ENCODE results near the gene CDKAL1. TPM values are rescaled to one million over a fixed set of nuclear protein-coding genes. Genes with fewer than 3 reads are reported as not detected.
"Not testable (repeated sequence)": the region's sequence is repeated elsewhere in the genome, so short reads cannot be mapped to it uniquely, and the experiment has no call there.

Gene CDKAL1
- total RNA-seq, 1 experiment from 2014 or later, result 6.5 TPM

DNA sequence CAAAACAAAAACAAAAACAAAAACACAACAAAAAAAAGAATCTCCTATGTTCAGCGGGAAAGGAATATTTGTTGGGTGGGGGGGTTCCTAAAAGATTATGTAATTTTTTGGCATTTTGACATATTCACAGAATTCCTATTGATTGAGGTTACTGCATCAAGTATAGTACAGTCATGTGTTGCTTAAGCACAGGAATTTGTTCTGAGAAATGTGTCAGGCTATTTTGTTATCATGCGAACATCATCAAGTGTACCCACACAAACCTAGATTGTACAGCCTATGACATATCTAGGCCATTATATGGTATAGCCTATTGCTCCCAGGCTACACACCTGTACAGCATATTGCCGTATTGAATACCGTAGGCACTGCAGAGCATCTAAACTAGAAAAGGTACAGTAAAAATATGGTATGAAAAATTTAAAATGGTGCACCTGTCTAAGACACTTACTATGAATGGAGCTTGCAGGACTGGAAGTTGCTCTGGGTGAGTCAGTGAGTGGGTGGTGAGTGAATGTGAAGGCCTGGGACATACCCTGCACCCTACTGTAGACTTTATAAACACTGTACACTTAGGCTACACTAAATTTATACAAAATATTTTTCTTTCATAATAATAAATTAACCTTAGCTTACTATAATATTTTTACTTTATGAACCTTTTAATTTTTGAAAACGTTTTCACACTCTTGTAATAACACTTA, 110.6 kb downstream of the CDKAL1 start:
- peak; percentile 11 for DNase-seq
- no peaks in the 10 kb centered on the region for H3K36me3 ChIP-seq
- H3K4me3 ChIP-seq, result no peak overlapping the region
- no peaks in the 10 kb centered on the region for H3K27me3 ChIP-seq
- no peaks in the 10 kb centered on the region for H3K9me3 ChIP-seq

DNA sequence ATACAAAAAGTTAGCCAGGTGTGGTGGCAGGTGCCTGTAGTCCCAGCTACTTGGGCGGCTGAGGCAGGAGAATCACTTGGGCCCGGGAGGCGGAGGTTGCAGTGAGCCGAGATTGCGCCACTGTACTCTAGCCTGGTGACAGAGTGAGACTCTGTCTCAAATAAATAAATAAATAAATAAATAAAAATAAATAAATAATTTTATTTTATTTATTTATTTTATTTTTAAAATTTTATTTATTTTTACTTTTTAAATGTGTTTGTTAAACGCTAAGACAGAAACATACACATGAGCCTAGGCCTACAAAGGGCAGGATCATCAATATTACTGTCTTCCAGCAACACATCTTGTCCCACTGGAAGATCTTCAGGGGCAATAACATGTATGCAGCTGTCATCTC, 111.3 kb downstream of the CDKAL1 start:
- DNase-seq, H3K9me3 ChIP-seq, H3K4me3 ChIP-seq, H3K36me3 ChIP-seq, H3K27me3 ChIP-seq: not testable (repeated sequence)

DNA sequence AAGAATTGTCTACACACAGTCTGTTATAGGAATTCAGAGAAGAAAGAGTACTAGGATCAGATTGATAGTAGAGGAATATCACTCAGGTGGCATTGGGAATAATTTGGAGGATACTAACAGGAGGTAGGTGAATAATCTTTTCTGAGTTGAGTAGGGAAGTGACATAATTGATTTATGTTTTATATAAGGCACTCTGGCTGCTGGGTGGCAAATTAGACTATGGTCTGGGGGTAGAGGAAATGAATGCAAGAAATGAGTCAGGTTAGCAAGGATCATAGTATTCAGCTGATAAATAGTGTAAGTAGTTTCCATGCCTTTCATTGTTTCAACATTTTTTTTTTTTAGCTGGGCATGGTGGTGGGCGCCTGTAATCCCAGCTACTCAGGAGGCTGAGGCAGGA, 113.3 kb downstream of the CDKAL1 start:
- Histone ChIP-seq H3K9me3 (no peaks in the 10 kb centered on the region), H3K27me3 (no peaks in the 10 kb centered on the region), H3K36me3 (no peaks in the 10 kb centered on the region), H3K4me3 (no peak overlapping the region)
- DNase-seq, result no peak

DNA sequence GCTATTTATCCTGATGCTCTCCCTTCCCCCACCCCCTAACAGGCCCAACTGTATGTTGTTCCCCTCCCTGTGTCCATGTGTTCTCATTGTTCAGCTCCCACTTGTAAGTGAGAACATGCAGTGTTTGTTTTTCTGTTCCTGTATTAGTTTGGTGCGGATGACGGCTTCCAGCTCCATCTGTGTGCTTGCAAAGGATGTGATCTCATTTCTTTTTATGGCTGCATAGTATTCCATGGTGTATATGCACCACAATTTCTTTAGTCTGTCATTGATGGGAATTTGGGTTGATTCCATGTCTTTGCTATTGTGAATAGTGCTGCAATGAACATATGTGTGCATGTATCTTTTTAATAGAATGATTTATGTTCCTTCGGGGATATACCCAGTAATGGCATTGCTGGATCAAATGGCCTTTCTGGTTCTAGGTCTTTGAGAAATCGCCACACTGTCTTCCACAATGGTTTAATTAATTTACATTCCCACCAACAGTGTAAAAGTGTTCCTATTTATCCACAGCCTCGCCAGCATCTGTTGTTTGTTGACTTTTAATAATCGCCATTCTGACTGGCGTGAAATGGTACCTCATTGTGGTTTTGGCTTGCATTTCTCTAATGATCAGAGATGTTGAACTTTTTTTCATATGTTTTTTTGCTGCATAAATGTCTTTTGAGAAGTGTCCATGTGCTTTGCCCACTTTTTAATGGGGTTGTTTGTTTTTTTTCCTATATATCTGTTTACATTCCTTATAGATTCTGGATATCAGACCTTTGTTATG, 115.6 kb downstream of the CDKAL1 start:
- not testable (repeated sequence) for H3K4me3 ChIP-seq, H3K9me3 ChIP-seq, DNase-seq, H3K36me3 ChIP-seq, H3K27me3 ChIP-seq

DNA sequence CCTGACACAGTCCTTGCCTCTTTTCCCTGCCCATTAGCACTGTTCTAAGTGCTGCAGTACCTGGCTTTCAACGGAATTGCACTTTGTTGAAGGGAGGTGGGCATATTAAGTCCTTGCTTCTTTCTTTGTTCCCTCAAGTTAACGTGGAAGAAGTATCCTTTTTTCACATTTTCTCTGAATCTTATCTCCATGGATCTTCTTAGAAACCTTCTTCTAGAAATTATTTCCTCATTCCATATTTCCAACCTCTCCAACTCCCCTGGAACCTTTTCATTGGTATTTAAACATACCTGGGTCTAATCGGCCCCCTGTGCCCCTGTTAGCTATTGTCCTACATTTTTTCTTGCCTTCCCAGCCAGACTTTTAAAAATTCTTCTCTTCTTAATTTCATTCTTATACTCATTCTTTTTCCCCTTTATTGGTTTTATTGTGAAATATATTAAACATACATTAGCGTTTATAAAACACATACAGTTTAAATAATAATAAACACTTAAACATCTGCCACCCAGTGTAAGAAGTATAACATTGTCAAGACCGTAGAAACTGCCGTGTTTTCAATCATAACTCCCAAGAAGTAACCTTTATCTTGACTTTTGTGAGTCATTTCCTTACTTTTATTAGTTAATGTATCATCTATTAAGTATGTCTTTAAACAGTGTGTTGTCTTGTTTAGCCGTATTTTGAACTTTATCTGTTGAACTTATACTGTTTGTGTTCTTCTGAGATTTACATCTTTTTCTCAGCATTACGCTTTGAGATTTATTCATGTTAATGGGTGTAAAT, 118.2 kb downstream of the CDKAL1 start:
- Histone ChIP-seq H3K27me3 (no peaks in the 10 kb centered on the region), H3K9me3 (no peaks in the 10 kb centered on the region), H3K36me3 (no peaks in the 10 kb centered on the region), H3K4me3 (no peak overlapping the region)
- no peak for DNase-seq

DNA sequence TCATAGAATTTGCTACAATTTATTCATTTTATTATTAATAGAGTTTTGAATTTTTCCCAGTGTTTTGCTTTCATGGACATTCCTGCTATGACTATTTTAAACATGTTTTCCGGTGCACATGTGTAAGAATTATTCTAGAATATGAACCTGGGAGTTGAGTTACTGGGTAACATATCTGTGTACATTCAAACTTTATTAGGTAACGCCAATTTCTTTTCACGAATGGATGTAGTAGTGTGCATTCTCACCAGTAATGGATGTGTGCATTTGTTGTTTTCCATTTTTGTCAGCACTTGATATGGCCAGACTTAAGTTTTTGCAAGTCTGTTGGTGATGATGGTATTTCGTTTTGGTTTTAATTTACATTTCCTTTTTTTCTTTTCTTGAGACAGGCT, 118.8 kb downstream of the CDKAL1 start:
- DNase-seq, result no peak
- Histone ChIP-seq H3K36me3 (no peaks in the 10 kb centered on the region), H3K4me3 (no peak overlapping the region), H3K27me3 (no peaks in the 10 kb centered on the region), H3K9me3 (no peaks in the 10 kb centered on the region)

DNA sequence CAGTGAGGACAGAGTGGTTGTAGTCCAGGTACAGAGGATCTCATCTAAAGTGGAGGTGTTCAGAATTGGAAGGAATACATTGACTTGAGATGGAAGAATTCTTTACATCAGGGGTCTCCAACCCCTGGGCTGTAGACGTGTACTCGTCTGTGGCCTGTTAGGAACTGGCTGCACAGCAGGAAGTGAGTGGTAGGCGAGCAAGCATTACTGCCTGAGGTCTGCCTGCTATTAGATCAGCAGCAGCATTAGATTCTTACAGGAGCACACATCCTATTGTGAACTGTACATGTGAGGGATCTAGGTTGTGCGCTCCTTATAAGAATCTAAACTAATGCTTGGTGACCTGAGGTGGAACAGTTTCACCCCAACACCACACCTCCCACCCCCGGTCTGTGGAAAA, 121.1 kb downstream of the CDKAL1 start:
- DNase-seq, result no peak
- no peaks in the 10 kb centered on the region for H3K27me3 ChIP-seq
- no peaks in the 10 kb centered on the region for H3K9me3 ChIP-seq
- no peaks in the 10 kb centered on the region for H3K36me3 ChIP-seq
- no peak overlapping the region for H3K4me3 ChIP-seq

DNA sequence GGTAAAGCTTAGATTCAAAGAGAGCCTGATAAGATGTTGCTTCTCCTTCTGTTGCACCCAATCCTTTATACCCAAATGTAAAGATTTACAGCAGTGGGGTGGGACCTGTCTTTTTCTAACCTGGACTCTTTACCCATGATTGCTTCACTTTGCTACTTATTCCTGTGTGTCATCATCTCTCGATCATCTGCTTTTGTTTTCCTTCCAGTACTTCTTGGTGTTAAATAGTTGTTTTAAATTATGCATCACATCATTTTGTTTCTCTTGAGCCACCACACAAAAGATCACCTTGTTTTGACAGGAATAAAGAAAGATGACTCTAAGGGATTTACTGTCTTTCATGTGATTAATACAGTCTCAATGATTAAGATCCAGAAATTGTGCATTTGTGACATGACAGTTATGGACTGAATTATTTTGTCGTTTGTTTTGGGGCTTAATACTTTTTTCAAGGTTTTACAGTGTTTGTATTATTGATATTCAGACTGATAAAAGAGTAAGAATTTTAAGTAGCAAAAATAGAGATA, 123.1 kb downstream of the CDKAL1 start:
- no peaks in the 10 kb centered on the region for H3K9me3 ChIP-seq
- no peak for DNase-seq
- H3K27me3 ChIP-seq, result no peaks in the 10 kb centered on the region
- H3K4me3 ChIP-seq, result no peak overlapping the region
- no peaks in the 10 kb centered on the region for H3K36me3 ChIP-seq

DNA sequence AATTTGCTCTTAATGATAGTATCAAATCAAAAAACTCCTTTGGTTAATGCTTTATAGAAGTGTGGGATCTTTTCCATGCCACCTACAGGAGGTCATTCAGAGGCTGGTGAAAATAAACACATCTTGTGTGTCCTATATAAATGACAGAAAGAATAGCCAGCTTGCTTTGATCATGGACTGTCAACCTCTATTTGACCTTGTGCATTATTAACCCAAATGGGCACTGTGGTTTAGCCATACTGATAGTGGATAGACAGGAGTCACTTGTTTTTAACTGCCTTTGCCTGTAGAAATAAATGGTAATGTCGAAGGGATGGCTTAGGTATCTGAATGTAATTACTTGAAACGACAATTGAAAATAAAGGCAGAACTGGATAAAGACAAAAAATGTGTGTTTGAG, 123.8 kb downstream of the CDKAL1 start:
- Histone ChIP-seq H3K27me3 (no peaks in the 10 kb centered on the region), H3K9me3 (no peaks in the 10 kb centered on the region), H3K36me3 (no peaks in the 10 kb centered on the region), H3K4me3 (no peak overlapping the region)
- DNase-seq, result no peak

DNA sequence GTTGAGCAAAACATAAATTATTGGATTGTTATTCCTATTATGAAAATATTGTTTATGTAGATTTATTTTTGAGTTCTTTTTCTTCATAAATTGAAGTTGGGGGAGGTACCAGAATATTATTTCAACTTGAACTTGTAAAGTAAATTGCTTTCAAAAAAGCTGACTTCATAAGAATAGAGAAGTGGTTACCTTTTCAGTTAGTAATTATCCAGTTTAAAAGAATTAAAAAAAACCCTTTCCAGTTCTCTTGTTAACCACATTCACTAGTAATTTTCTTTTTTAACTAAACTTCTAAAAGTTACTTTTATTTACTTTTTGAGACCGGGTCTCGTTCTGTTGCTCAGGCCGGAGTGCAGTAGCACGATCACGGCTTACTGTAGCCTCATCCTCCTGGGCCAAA, 124.3 kb downstream of the CDKAL1 start:
- H3K9me3 ChIP-seq, result no peaks in the 10 kb centered on the region
- no peak overlapping the region for H3K4me3 ChIP-seq
- no peaks in the 10 kb centered on the region for H3K36me3 ChIP-seq
- no peaks in the 10 kb centered on the region for H3K27me3 ChIP-seq
- DNase-seq, result no peak

DNA sequence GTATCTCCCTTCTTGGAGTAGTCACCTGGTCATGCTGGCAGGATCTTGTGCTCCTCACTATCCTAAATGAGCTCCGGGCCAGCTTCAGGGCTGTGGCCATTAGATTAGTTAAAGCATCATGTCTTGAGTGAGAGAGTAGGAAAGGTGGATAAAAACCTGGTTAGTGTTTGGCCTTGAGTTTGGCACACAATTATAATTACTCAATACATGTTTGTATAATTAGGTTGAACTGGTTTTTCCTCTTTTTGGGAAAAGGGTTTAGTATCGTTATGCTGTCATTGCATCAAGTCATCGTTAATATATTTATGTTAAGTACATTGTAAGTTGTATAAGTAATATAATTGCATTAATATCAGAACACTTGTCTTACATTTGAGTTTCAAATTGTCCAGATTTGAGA, 126.3 kb downstream of the CDKAL1 start:
- no peaks in the 10 kb centered on the region for H3K27me3 ChIP-seq
- DNase-seq, result no peak
- no peaks in the 10 kb centered on the region for H3K9me3 ChIP-seq
- no peaks in the 10 kb centered on the region for H3K36me3 ChIP-seq
- H3K4me3 ChIP-seq, result no peak overlapping the region

DNA sequence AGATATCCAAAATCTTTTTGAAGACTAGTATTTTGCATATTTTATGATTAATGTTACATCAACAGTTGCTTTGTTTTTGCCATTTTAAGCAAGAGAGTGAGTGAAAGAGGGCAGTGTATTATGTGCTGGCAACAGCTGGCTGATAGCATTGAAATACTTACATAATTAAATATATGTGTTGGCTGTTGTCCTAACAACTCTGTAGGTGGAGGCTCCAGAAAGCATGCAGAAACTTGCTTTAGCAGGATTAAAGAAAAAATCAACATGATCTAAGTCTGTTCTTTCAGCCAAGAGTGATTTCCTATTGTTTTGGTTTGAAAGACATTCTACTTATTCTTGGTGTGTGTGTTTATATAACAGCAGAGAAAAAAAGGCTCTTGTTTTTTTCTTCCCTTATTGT, 127.5 kb downstream of the CDKAL1 start:
- peak; percentile 7 for DNase-seq
- H3K36me3 ChIP-seq, result no peaks in the 10 kb centered on the region
- no peaks in the 10 kb centered on the region for H3K27me3 ChIP-seq
- no peak overlapping the region for H3K4me3 ChIP-seq
- no peaks in the 10 kb centered on the region for H3K9me3 ChIP-seq

DNA sequence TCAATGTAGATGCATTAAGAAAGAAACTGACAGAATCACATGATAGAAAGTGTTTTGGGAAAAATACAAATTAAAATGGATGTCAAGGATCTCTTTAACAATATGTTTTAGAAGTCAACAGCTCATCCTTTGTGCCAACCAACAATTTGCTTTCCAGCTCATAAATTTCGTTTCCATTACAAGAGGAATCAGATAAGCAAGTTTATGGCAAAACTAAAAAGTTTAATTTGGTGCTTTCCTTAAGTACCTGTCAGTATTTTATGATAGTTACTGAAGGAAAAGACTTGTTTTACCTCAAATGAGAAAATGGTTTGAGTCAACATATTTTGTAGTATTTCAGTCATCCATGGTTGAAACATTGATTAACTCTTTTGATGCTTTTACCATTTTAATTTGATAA, 130.0 kb downstream of the CDKAL1 start:
- no peaks in the 10 kb centered on the region for H3K36me3 ChIP-seq
- H3K9me3 ChIP-seq, result no peaks in the 10 kb centered on the region
- no peaks in the 10 kb centered on the region for H3K27me3 ChIP-seq
- no peak overlapping the region for H3K4me3 ChIP-seq
- no peak for DNase-seq

DNA sequence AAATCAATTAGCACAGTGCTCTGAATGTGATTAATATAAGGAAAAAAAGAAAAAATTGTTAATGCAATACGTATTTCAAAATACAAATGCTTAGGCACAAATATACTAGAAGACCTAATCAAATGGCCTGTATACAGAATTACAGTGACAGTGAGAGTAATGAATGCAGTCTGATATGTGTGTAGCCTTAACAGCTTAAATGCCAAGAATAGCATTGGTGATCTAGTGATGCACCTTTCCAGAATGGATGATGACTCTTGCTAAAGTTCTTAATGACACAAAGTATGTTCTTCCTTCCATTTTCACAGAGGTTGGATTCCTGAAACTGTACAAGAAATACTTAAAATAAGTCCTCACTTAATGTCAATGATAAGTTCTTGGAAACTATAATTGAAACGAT, 131.0 kb downstream of the CDKAL1 start:
- no peaks in the 10 kb centered on the region for H3K27me3 ChIP-seq
- no peak for DNase-seq
- H3K9me3 ChIP-seq, result no peaks in the 10 kb centered on the region
- no peak overlapping the region for H3K4me3 ChIP-seq
- H3K36me3 ChIP-seq, result no peaks in the 10 kb centered on the region

DNA sequence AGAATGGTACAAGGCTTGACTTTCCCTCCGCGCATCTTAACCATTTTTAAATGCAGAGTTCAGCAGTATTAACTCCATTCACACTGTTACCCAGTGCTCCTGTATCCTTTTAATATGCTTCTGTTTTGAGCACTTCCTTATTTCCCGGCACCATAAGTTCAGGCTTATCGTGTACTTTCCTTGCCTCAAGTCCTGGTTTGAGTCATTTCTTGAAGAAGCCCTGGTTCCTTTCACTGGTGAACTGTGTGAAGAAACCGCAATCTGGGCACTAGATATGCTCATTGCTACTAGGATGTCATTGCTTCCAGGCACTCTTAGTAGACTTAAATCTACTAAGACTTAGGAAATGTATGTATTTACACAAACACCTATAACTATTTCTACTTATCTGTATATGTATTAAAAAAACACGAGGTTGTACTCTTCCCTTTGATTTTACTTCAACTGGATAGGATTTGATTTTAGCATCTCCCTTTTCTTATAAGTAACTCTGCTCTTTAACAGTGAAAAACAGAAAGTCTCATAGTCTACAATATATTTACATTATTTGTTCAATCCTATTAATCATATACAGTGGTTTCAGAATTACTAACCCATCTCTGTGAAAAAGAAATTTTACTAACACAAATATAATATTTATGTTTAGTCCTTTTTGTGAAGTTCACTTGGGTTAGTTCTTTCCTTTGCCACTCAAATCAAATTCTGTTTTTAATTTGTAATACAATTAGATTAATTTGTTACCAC, 135.5 kb downstream of the CDKAL1 start:
- DNase-seq, result no peak
- no peaks in the 10 kb centered on the region for H3K36me3 ChIP-seq

DNA sequence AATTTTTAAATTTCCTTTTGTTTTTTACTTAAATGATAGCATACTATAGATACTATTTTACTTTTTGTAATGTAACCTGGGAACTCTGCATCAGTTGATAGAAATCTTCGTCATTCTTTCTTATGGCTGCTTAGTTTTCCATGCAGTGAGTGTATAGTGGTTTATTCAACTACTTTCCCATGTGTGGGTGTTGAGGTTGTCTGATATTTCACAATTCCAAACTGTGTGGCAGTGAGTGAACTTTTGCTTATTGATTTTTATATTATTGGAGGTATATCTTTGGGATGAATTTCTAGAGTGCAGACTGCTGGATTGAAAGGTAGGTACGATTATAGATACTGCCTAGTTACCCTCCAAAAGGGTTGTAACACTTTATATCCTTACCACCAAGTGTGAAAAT, 136.5 kb downstream of the CDKAL1 start:
- H3K27me3 ChIP-seq, result no peaks in the 10 kb centered on the region
- H3K36me3 ChIP-seq, result no peaks in the 10 kb centered on the region
- no peak overlapping the region for H3K4me3 ChIP-seq
- H3K9me3 ChIP-seq, result no peaks in the 10 kb centered on the region
- DNase-seq, result no peak

More for the DNA sequence above, 135.5 kb downstream of the CDKAL1 start:
- Histone ChIP-seq H3K4me3 (no peak overlapping the region), H3K27me3 (no peaks in the 10 kb centered on the region), H3K9me3 (no peaks in the 10 kb centered on the region)

DNA sequence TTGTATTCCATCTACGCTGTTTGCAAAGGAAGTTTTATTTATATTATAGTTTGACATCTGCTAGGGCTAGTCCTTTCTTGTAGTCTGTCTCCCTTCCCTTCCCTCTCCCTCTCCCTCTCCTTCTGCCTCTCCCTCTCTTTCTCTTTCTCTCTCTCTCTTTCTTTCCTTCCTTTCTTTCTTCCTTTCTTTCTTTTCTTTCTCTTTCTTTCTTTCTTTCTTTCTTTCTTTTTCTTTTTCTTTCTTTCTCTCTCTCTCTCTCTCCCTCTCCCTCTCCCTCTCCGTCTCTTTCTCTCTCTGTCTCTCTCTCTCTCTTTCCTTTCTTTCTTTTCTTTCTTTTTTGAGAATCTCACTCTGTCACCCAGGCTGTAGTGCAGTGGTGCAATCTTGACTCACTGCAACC, 137.8 kb downstream of the CDKAL1 start:
- Histone ChIP-seq H3K4me3 (no peak overlapping the region), H3K36me3 (no peaks in the 10 kb centered on the region), H3K9me3 (no peaks in the 10 kb centered on the region), H3K27me3 (no peaks in the 10 kb centered on the region)
- no peak for DNase-seq
